ENCODE measurements around the gene CYTL1.

Gene CYTL1

GRCh38 chr4:4985036-4985435 is 34.2 kb downstream of the CYTL1 start:
- DNase-seq, result no peak
- no peak for TF ChIP-seq POLR2A (IDR thresholded peaks at IDR 0.05; ENCODE audit: low read length)
- no peak for TF ChIP-seq GATA1 (IDR thresholded peaks at IDR 0.05; ENCODE audit: low read depth, low read length)

DNA sequence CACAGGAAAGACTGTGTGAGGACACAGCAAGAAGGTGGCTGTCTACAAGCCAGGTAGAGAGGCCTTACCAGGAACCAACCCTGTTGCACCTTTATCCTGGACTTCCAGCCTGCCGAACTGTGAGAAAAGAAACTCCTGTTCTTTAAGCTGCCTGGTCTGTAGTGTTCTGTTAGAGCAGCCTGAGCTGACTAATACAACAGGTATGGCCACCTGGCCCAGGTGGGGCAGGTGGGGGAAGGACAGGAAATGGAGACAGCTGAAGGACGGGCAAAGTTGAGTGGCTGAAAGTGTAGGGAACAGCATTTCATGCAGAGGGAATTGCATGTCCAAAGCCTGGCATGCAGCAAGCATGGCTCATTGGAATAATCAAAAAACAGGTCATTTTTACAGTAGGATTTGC is 35.1 kb downstream of the CYTL1 start:
- DNase-seq, result no peak
- no peak for TF ChIP-seq POLR2A (IDR thresholded peaks at IDR 0.05; ENCODE audit: low read length)
- no peak for TF ChIP-seq GATA1 (IDR thresholded peaks at IDR 0.05; ENCODE audit: low read depth, low read length)

DNA sequence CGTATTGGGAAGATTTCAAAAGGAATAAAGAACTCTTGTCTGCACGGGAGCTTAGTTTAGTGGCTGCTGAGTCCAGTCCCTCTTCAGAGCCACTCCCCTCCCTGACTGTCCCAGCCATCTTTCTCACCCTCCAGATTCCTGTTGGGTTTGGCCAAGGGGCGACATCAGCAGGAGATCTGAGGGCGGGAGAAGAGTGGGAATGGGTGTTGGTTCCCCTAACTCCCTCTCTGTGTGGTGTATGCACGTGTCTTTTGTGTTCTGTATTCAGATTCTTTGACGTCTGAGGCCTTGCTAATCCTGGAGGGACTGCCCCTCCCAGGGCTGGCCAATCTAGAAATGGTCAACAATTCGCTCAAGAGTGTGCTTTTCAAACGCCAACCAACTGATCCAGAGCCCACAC is 37.4 kb downstream of the CYTL1 start:
- TF ChIP-seq GATA1 (IDR thresholded peaks at IDR 0.05; ENCODE audit: low read depth, low read length), result no peak
- no peak for TF ChIP-seq POLR2A (IDR thresholded peaks at IDR 0.05; ENCODE audit: low read length)
- no peak for DNase-seq

DNA sequence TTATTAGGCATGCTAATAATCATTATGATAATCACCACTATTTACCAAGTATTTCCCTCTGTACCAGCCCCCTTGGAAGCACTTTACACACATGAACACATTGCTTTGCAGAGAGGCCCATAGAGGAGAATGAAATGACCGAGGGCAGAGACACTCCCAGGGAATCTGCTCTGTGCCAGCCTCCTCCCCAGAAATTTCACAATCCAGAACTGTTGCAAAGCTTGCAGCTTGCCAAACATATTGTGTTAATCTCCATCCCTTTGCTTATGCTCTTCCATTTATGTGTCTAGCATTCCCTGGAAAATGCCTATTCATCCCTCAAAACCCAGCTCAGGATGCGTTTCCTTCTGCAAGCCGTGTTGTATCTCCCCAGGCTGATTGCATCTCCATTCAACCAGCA is 37.8 kb downstream of the CYTL1 start:
- TF ChIP-seq POLR2A (IDR thresholded peaks at IDR 0.05; ENCODE audit: low read length), result no peak
- TF ChIP-seq GATA1 (IDR thresholded peaks at IDR 0.05; ENCODE audit: low read depth, low read length), result no peak
- DNase-seq, result no peak

DNA sequence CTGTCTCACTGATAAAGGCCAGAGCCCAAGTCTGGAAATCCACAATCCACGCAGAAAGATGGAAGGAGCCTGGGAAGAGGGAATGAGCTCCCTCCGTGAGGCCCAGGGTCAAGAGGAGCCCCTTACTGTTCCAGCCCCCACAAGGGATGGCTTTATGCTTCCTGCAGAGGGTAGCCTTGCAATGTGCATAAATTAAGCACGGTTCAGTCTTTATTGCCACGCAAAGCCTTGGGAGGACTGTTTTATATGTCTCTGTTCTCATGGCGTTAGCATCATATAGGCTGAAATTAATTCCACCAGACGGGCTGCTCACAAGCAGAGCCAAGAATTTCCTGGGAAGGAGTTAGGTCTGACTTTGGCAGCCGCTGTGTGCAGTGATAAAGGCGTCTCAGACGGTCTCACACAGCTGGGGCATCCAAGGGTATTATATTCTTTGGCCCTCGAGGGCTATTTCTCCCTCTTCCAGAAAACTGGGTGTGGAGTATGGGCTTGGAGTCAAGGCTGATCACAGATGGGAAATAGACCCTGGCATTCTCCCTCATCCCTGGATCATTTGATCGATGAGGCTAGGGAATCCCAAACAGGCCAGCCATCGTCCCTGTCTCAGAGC is 38.5 kb downstream of the CYTL1 start:
- no peak for DNase-seq
- TF ChIP-seq GATA1 (IDR thresholded peaks at IDR 0.05; ENCODE audit: low read depth, low read length) (no peak), POLR2A (IDR thresholded peaks at IDR 0.05; ENCODE audit: low read length) (no peak)

DNA sequence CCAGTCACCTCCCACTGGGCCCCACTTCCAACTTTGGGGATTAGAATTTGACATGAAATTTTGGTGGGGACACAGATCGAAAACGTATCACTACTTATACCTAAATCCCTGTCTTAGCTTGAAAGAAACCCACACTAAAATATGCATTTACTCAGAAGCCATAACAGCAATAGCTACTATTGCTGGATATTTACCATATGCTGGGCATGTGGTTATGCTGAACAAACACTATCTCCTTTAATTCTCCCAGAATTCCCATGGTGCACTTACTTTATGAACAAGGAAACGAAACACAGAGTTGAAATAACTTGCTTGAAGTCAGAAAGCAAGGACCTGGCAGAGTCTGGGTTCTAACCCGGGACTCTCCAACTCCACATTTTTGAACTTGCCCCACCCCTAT is 39.3 kb downstream of the CYTL1 start:
- DNase-seq, result no peak
- TF ChIP-seq POLR2A (IDR thresholded peaks at IDR 0.05; ENCODE audit: low read length) (no peak), GATA1 (IDR thresholded peaks at IDR 0.05; ENCODE audit: low read depth, low read length) (no peak)

DNA sequence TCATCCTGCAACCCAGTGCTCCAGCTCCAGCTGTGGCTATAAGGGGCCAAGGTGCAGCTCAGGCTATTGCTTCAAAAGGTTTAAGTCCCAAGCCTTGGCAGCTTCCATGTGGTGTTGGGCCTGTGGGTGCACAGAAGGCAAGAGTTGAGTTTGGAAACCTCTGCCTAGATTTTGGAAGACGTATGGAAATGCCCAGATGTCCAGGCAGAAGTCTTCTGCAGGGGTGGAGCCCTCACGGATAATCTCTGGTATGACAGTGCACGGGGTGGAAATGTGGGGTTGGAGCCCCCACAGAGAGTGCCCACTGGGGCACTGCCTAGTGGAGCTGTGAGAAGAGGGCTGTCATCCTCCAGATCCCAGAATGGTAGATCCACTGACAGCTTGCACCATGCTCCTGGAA is 44.5 kb downstream of the CYTL1 start:
- DNase-seq, result peak in 1 of 2 experiments; percentile 2
- no peak for TF ChIP-seq POLR2A (IDR thresholded peaks at IDR 0.05; ENCODE audit: low read length)
- no peak for TF ChIP-seq GATA1 (IDR thresholded peaks at IDR 0.05; ENCODE audit: low read depth, low read length)

- TF ChIP-seq GATA1 (IDR thresholded peaks at IDR 0.05; ENCODE audit: low read depth, low read length), result no peak
- no peak for TF ChIP-seq POLR2A (IDR thresholded peaks at IDR 0.05; ENCODE audit: low read length)
- DNase-seq, result no peak
These were observed 47.5 kb downstream of the CYTL1 start for GRCh38 chr4:4971796-4972195.

- no peak for DNase-seq
- TF ChIP-seq POLR2A (IDR thresholded peaks at IDR 0.05; ENCODE audit: low read length) (no peak), GATA1 (IDR thresholded peaks at IDR 0.05; ENCODE audit: low read depth, low read length) (no peak)
These were observed 50.0 kb downstream of the CYTL1 start for GRCh38 chr4:4969298-4969697.

GRCh38 chr4:4968161-4968725 is 51.0 kb downstream of the CYTL1 start:
- TF ChIP-seq POLR2A (IDR thresholded peaks at IDR 0.05; ENCODE audit: low read length) (no peak), GATA1 (IDR thresholded peaks at IDR 0.05; ENCODE audit: low read depth, low read length) (no peak)
- DNase-seq, result no peak

Data from erythroblast (primary cell).